DMS153 treated with DMSO at 0.1 percent for 48 hours (cell line): ENCODE measurements around the gene FBF1.

Experiments
- DNase-seq: peaks from one replicate; lab custom pipeline; 2025; ENCODE audit not compliant: unreplicated experiment; lab: John Stamatoyannopoulos, UW

Gene FBF1

GRCh38 chr17:75917141-75917916, 23.5 kb downstream of the FBF1 start:
- DNase-seq = no peak

DNA sequence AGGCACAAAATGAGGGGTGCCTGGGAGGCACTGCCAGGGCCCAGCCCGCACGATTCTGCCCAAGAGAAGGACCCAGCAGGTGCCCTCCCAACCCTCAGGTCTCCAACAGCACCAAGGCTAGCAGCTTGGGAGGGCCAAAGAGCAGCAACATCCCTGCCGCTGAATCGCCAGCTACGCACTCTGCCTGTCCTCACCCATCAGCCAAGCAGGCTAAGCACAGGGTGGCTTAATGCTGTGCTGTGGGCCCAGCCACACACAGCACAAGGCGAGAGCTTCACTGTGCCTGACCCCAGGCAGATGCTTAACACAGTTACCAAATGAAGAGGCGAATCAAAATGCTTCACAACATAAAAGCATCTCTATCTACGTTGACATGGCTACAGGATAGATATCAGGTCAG, 25.6 kb downstream of the FBF1 start:
- no peak for DNase-seq

DNA sequence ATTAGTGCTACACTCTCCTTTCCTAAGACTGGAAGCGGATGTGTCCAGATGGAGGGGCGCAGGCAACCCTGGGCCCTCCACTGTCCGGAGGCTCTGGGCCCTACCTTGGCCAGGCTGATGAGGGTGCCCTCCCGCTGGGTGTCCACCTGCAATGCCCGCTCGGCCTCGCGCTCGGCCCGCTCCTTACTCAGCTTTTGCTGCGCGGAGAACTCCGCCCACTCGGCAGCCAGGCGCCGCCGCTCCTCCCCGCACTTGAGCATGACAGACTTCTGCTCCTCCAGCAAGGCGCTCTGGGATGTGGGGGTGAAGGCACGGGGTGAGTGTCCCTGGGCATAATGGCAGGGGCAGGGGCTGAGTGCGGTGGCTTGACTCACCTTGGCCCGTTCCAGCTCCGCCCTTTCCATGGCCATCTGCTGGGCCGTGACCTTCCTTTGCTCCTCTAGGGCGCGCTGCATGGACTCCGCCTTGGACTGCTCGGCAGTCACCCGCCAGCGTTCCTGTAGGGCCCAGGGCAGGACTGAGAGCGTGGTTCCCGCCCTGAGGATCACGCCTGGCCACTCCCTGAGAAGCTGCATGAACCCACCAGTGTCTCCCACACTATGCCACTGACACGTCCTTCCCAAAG, 26.1 kb downstream of the FBF1 start:
- no peak for DNase-seq

GRCh38 chr17:75913537-75914210, 27.2 kb downstream of the FBF1 start:
- DNase-seq = no peak

DNA sequence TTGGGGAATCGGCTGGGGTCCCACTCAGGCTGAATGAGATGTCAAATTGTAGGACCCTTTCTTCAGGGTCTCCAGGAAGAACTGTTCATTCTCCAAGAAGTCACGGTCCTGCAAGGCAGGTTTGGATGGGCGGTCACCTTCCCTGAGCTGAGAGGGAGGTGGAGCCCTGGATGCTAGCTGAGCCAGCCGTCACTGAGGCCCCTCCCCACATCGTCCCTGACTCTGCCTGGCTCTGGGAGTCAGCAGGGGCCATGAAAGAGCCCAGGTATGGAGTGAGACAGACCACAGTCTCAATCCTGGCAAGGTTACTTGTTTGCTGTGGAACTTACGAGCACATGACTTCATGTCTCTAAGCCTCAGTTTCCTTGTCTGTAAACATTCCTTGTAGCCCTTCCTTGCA, 30.1 kb downstream of the FBF1 start:
- peak; percentile 12 for DNase-seq

DNA sequence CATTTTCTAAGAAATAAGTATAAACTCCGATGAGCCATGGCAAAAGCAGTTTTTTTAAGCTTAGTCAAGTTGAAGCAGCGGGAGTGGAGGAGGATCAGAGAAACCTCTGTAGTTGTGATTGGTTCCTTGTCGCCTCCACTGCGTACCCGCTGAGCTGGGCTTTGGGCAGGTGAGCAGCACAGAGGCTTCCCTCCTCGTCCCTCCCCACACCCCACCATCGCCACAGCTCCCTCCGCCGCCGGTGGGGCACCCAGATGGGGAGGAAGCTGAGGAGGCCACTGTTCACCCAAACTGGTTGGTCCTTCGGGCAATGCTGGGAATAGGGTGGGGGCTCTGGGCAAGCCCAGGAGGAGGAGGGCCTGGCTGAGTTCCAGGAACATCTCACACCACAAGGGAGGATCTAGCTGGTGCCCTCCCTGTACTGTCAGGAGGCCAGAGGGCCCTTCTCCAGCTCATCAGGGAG, 31.0 kb downstream of the FBF1 start:
- peak; percentile 87 for DNase-seq

DNA sequence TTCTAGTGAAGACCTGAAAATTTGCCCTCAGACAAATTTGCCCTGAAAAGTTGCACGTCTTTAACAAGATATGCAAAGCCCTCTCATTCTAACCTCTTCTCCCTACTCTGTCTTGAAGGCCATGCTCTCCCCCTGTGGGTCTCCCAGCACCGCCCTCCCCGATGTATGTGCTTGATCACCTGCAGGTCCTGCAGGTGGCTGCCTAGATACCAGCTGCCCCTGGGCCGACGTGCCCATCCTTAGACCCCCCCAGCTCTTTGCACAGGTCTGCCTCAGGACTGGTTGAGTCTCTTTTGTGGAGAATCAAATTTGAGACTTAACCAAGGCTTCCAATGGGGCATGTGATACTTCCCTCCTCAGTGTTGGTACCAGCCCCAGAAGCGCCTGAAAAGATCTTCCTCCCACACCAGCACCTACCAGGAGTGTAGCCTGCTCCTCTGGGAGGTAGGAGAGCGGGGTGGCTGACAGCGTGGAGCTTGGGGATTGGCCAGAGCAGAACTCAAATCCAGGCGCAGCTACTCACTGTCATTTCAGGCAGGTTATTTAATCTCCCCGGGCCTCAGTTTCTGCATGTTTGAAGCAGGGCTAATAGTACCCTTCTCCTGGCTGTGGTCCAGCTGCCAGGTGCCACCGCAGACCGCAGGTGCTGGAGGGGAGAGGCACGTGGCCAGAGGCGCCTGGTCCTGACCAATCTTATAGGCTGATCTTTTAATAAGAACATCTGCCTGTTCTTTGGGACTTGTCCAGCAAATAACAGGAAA, 31.6 kb downstream of the FBF1 start:
- DNase-seq = peak; percentile 87

DNA sequence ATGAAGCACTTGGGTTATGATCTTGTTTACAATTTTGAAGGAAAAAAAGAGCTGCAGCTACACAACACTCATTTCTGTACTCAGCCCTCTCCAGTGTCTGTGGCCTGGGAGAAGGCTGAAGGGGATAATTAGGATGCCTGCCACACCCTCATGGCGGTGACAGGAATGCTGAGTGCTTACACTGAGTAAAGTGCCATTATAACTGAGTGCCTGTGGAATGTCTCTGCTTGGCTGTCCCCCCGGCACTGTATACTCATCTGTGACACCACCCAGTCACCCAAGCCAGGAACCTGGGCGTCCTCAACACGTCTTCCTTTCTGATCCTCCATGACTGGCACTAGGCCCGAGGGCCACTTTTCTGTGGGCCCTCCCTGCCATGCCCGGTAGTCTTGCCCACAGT, 32.6 kb downstream of the FBF1 start:
- peak; percentile 51 for DNase-seq

- DNase-seq = no peak
These were observed 34.5 kb downstream of the FBF1 start for GRCh38 chr17:75906143-75906884.

GRCh38 chr17:75904749-75905521, 35.9 kb downstream of the FBF1 start, which contains the start of gene MRPL38:
Gene MRPL38 (minus strand): TSS chr17:75904884. CDS start chr17:75904875, 9 bp downstream.
- peak; percentile 90 for DNase-seq

- no peak for DNase-seq
These were observed 38.4 kb downstream of the FBF1 start for GRCh38 chr17:75902406-75902805.

DNA sequence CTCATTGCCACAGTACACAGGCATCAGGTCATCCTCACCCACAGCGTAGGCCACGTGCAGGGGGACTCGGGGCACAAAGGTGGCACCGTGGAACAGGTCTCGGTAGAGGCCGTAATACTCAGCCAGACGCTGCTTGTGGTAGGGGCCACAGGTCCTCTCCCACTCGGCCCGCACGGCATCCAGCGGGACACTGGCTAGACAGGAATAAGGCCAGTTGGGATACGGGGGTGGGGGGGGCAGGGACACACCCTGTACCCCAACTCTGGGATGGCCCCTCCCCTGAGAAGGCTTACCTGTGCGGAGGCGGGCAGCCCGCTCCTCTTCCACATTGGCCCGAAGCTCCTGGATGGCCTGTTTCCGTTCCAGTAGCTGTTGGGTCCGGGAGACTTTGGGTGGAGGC, 39.1 kb downstream of the FBF1 start:
- no peak for DNase-seq

GRCh38 chr17:75900691-75901533, 39.9 kb downstream of the FBF1 start:
- no peak for DNase-seq

- DNase-seq = no peak
These were observed 40.9 kb downstream of the FBF1 start for GRCh38 chr17:75899767-75900468.

GRCh38 chr17:75899353-75899752, 41.5 kb downstream of the FBF1 start:
- DNase-seq = no peak

DNA sequence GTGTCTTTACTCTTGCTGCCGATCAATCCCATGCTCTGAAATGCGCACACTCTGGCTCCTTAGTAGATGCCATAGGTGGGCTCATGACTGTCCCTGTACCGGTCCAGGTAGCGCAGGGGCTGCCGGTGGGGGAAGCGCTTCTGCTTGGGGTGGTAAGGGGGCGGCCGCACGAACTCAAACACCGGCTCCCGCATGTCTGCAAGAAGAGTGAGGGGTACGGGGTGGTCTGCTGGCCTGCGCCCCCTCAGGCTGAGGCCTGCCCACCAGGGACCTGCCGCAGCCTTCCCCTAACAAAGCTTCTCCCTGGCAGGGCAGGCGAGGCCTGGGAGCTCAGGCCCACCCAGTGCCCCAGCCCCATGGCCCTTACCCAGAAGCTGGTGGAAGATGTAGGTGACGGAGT, 42.1 kb downstream of the FBF1 start:
- DNase-seq = no peak

GRCh38 chr17:75898065-75898464, 42.8 kb downstream of the FBF1 start:
- DNase-seq = no peak
